GM19193 (cell line): Measurements from ENCODE around the gene TMEM185B.

Experiments used
- POLR2A ChIP-seq: IDR thresholded peaks from 4 replicates; pipeline ENCODE4 v1.6.1; 2011; ENCODE audit not compliant: insufficient read depth, insufficient read length; ENCODE audit errors: extremely low read depth

The TMEM185B gene

GRCh38 chr2:120241684-120242083 lies 18.5 kb upstream of the TMEM185B start:
- no peak for TF ChIP-seq POLR2A

- no peak for TF ChIP-seq POLR2A
Measured at GRCh38 chr2:120240901-120241429, 17.8 kb upstream of the TMEM185B start.

- TF ChIP-seq POLR2A: no peak
Measured at GRCh38 chr2:120239488-120240287, 16.5 kb upstream of the TMEM185B start.

GRCh38 chr2:120238728-120239487 lies 15.7 kb upstream of the TMEM185B start:
- no peak for TF ChIP-seq POLR2A

GRCh38 chr2:120237491-120237902 lies 14.3 kb upstream of the TMEM185B start:
- TF ChIP-seq POLR2A: no peak

GRCh38 chr2:120236791-120237190 lies 13.6 kb upstream of the TMEM185B start:
- no peak for TF ChIP-seq POLR2A

GRCh38 chr2:120236316-120236715 lies 13.1 kb upstream of the TMEM185B start:
- no peak for TF ChIP-seq POLR2A

GRCh38 chr2:120235681-120236080 lies 12.5 kb upstream of the TMEM185B start:
- TF ChIP-seq POLR2A: no peak

- TF ChIP-seq POLR2A: no peak
Measured at GRCh38 chr2:120233292-120233691, 10.1 kb upstream of the TMEM185B start.

GRCh38 chr2:120231974-120232635 lies 8.9 kb upstream of the TMEM185B start:
- TF ChIP-seq POLR2A: peak; percentile 82

GRCh38 chr2:120231564-120231973 lies 8.4 kb upstream of the TMEM185B start:
- TF ChIP-seq POLR2A: no peak

GRCh38 chr2:120230515-120231471 lies 7.6 kb upstream of the TMEM185B start:
- no peak for TF ChIP-seq POLR2A

GRCh38 chr2:120229341-120229740 lies 6.1 kb upstream of the TMEM185B start:
- no peak for TF ChIP-seq POLR2A

GRCh38 chr2:120228503-120228902 lies 5.3 kb upstream of the TMEM185B start:
- no peak for TF ChIP-seq POLR2A
